Upper lobe of left lung (tissue), 6 donors: ENCODE data around the gene CPEB4. TPM values are rescaled to one million over a fixed set of nuclear protein-coding genes. Genes with fewer than 3 reads are reported as not detected.

Source experiments
- ATAC-seq, 2 donors: fragments of 200-7000 bp; cut with Tn5 transposase; one replicate each; pipeline ENCODE4 v1.9.1; 2022; ENCODE audit warnings: mild to moderate bottlenecking in 2 of 2, moderate library complexity in 2 of 2; ENCODE audit not compliant: low FRiP score in 2 of 2
- DNase-seq, 2 donors: peaks; one replicate each; pipeline ENCODE4 v3.0.0-alpha.2; 2019 to 2020
- H3K27ac ChIP-seq, 4 donors: fragments of 200-600 bp; sonication (generic); one replicate each; pipeline ENCODE4 v1.5.1; 2016 to 2019
- H3K27me3 ChIP-seq, 4 donors: fragments of 200-600 bp; sonication (generic); one replicate each; pipeline ENCODE4 v1.5.1; 2017 to 2019
- H3K36me3 ChIP-seq, 4 donors: fragments of 200-600 bp; sonication (generic); one replicate each; pipeline ENCODE4 v1.5.1; 2016 to 2019
- H3K4me1 ChIP-seq, 4 donors: fragments of 200-600 bp; sonication (generic); one replicate each; pipeline ENCODE4 v1.5.1; 2018 to 2019
- H3K4me3 ChIP-seq, 4 donors: fragments of 200-600 bp; sonication (generic); one replicate each; pipeline ENCODE4 v1.5.1; 2017 to 2019; ENCODE audit warnings: mild to moderate bottlenecking in 2 of 4, moderate library complexity in 1 of 4
- H3K9me3 ChIP-seq, 4 donors: fragments of 200-600 bp; sonication (generic); one replicate each; pipeline ENCODE4 v1.5.1; 2018 to 2019
- CTCF ChIP-seq, 6 experiments: fragments of 450-650 bp in 4 of 6; fragments of 200-600 bp in 2 of 6; sonication (generic) in 2 of 6; IDR thresholded peaks; one replicate each; pipeline ENCODE4 v1.5.1; 2016 to 2019; ENCODE audit warnings: antibody characterized with exemption in 6 of 6
- EP300 ChIP-seq, 4 donors: sonication (generic); formaldehyde crosslinking; IDR thresholded peaks; one replicate each; pipeline ENCODE4 v1.5.1; 2017; ENCODE audit warnings: antibody characterized with exemption in 4 of 4, control low read depth in 2 of 4
- POLR2A ChIP-seq, 4 donors: fragments of 450-650 bp; IDR thresholded peaks; one replicate each; pipeline ENCODE4 v1.5.1; 2016 to 2017; ENCODE audit warnings: antibody characterized with exemption in 4 of 4, mild to moderate bottlenecking in 2 of 4
- POLR2AphosphoS5 ChIP-seq, 2 donors: sonication (generic); formaldehyde crosslinking; IDR thresholded peaks; one replicate each; pipeline ENCODE4 v1.5.1; 2017; ENCODE audit warnings: antibody characterized with exemption in 2 of 2
- WGBS, 2 donors: methylation state at CpG; one replicate each; pipeline ENCODE4 v1.1.5; 2017 to 2018; 5-methylcytosine and 5-hydroxymethylcytosine counted together
- total RNA-seq, 6 donors: library from RNA; depleted of rRNA in 4 of 6; stranded (reverse); fragments of >200 nt in 4 of 6; gene quantifications; one replicate each; pipeline versions ENCODE4 v1.1.0 to v1.2.1, GENCODE V29; 2016 to 2021
- donor health status: DM: no; HTN: no; CAD: no; lungs with moderate emphysema.
- donor health status: DM: no; HTN: yes; CAD: no; lungs with severe emphysema.

CPEB4 gene
- total RNA-seq, 6 donors from 2014 or later = 52.6 to 96.4 (median 62.0) TPM

- DNase-seq (no peak), ATAC-seq (no peak)
- H3K9me3 ChIP-seq = no peaks in the 10 kb centered on the region
- peaks cover 27 to 71% (median 43%) of the 10 kb centered on the region in 4 donors for H3K4me1 ChIP-seq
- peaks cover 0 to 6% (median 0%) of the 10 kb centered on the region in 4 donors for H3K36me3 ChIP-seq
- TF ChIP-seq EP300 (IDR thresholded peaks at IDR 0.05) (no peak), CTCF (IDR thresholded peaks at IDR 0.05) (no peak), POLR2A (IDR thresholded peaks at IDR 0.05) (no peak), POLR2AphosphoS5 (IDR thresholded peaks at IDR 0.05) (no peak)
- no peaks in the 10 kb centered on the region for H3K27me3 ChIP-seq
- peak overlapping the region in 1 of 4 donors; percentile 17 for H3K27ac ChIP-seq
- H3K4me3 ChIP-seq = no peak overlapping the region
- WGBS, 2 donors = 96 to 97% methylated on average over 1 of the region's 1 CpG
These were observed 16.0 kb downstream of the CPEB4 start for GRCh38 chr5:173904151-173904550.

GRCh38 chr5:173907284-173907683 is 19.1 kb downstream of the CPEB4 start:
- DNase-seq (no peak), ATAC-seq (no peak)
- peak overlapping the region in 3 of 4 donors; percentile 33 to 76 (median 48) for H3K27ac ChIP-seq
- H3K4me3 ChIP-seq = no peak overlapping the region
- peaks cover 0 to 11% (median 4%) of the 10 kb centered on the region in 4 donors for H3K36me3 ChIP-seq
- H3K4me1 ChIP-seq = peaks cover 28 to 62% (median 40%) of the 10 kb centered on the region in 4 donors
- no peaks in the 10 kb centered on the region for H3K9me3 ChIP-seq
- H3K27me3 ChIP-seq = no peaks in the 10 kb centered on the region
- WGBS, 2 donors = 40 to 69% methylated on average over 1 of the region's 1 CpG
- TF ChIP-seq POLR2A (IDR thresholded peaks at IDR 0.05) = no peak

- Histone ChIP-seq H3K27me3 (no peaks in the 10 kb centered on the region), H3K4me3 (no peak overlapping the region), H3K4me1 (peaks cover 28 to 56% (median 38%) of the 10 kb centered on the region in 4 donors), H3K9me3 (no peaks in the 10 kb centered on the region), H3K36me3 (peaks cover 0 to 17% (median 4%) of the 10 kb centered on the region in 4 donors), H3K27ac (peak overlapping the region in 3 of 4 donors; percentile 33 to 76 (median 48))
- 52 to 66% methylated on average over 3 of the region's 3 CpGs for WGBS, 2 donors
- DNase-seq = no peak
- TF ChIP-seq CTCF (IDR thresholded peaks at IDR 0.05) (no peak), POLR2A (IDR thresholded peaks at IDR 0.05) (no peak), EP300 (IDR thresholded peaks at IDR 0.05) (no peak), POLR2AphosphoS5 (IDR thresholded peaks at IDR 0.05) (no peak)
- ATAC-seq = peak; percentile 26 to 40
These were observed 19.7 kb downstream of the CPEB4 start for GRCh38 chr5:173907686-173908371.

- Histone ChIP-seq H3K4me3 (no peak overlapping the region), H3K9me3 (no peaks in the 10 kb centered on the region), H3K4me1 (peaks cover 34 to 50% (median 41%) of the 10 kb centered on the region in 4 donors), H3K36me3 (peaks cover 0 to 24% (median 7%) of the 10 kb centered on the region in 4 donors), H3K27ac (peak overlapping the region in 2 of 4 donors; percentile 23 to 37), H3K27me3 (no peaks in the 10 kb centered on the region)
- peak in 1 of 2 donors; percentile 39 for DNase-seq
- 33 to 56% methylated on average over 3 of the region's 3 CpGs for WGBS, 2 donors
- no peak for ATAC-seq
- no peak for TF ChIP-seq POLR2AphosphoS5 (IDR thresholded peaks at IDR 0.05)
These were observed 21.1 kb downstream of the CPEB4 start for GRCh38 chr5:173909199-173909598.

GRCh38 chr5:173910215-173910614 is 22.1 kb downstream of the CPEB4 start:
- H3K36me3 ChIP-seq = peaks cover 0 to 24% (median 7%) of the 10 kb centered on the region in 4 donors

More at GRCh38 chr5:173910215-173910614, 22.1 kb downstream of the CPEB4 start:
- no peak overlapping the region for H3K27ac ChIP-seq
- peaks cover 34 to 48% (median 41%) of the 10 kb centered on the region in 4 donors for H3K4me1 ChIP-seq
- TF ChIP-seq POLR2AphosphoS5 (IDR thresholded peaks at IDR 0.05) = no peak
- TF ChIP-seq POLR2A (IDR thresholded peaks at IDR 0.05) = no peak
- TF ChIP-seq EP300 (IDR thresholded peaks at IDR 0.05) = no peak
- TF ChIP-seq CTCF (IDR thresholded peaks at IDR 0.05) = no peak
- no peak for ATAC-seq
- no peaks in the 10 kb centered on the region for H3K27me3 ChIP-seq
- no peak for DNase-seq
- no peak overlapping the region for H3K4me3 ChIP-seq
- H3K9me3 ChIP-seq = no peaks in the 10 kb centered on the region
- 76 to 78% methylated on average over 3 of the region's 3 CpGs for WGBS, 2 donors
